ENCODE measurements around the gene CUL7.
"Not testable (repeated sequence)": the region's sequence is repeated elsewhere in the genome, so short reads cannot be mapped to it uniquely, and the experiment has no call there.

Gene CUL7

DNA sequence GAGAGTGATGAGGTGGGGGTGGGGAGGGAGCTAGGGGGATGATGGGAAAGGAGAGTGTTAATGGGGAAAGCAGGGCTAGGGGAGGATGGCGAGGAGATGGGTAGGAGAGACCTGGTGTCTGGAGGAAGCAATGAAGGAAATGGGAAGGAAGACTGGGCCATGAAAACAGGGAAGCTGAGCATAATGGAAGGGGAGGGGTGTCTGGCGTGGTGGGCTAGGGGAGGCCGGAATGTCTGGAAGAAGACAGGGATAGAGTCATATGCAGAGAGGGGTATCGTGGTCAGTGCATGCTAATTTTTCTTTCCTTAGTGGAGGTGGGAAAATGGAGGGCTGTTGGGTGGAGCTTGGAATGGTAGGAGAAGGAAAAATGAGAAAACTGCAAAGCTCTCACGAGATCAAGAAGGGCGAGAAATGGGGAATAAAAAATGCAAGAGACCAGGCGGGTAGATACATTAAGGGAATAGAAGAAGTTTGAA lies 39.2 kb downstream of the CUL7 start:
- peak; percentile 61 for DNase-seq (ENCODE audit: low spot score)

DNA sequence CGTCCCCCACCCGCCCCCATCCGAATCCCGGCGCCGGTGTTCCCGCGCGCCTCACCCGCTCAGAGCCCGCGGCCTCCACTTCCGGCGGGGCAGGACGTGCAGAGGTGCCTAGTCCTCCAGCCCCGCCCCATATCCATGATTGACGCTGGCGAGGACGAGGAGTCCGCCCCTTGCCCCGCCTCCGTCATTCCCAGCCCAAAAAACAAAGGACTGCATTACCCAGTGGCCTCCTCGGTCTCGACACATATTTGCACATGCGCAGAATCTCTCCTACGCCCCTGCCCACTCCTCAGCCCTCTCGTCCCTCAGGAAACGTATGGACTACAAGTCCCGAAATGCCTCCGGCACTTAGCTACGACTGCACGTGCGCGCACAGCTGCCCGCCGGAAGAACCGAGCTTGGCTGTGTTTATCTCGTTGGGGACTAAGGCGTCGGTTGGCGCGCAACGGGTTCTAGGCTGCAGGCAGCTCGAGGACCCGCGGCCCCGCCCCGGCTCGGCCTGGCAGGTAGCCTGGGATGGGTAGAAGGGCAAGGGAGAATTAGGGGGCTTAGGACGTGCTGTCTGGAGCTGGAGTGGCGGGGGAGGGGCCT lies 39.7 kb downstream of the CUL7 start, which contains the start of the genes KLHDC3 and MEA1:
TSS of gene KLHDC3 (plus strand) at position 407 of the 591 bp plus-strand sequence. CDS start 2,944 bp downstream, outside the sequence.
TSS of gene MEA1 (minus strand) at position 104 of the 591 bp plus-strand sequence. CDS start 133 bp downstream, outside the sequence.
- peak; percentile 99 for DNase-seq (ENCODE audit: low spot score)

DNA sequence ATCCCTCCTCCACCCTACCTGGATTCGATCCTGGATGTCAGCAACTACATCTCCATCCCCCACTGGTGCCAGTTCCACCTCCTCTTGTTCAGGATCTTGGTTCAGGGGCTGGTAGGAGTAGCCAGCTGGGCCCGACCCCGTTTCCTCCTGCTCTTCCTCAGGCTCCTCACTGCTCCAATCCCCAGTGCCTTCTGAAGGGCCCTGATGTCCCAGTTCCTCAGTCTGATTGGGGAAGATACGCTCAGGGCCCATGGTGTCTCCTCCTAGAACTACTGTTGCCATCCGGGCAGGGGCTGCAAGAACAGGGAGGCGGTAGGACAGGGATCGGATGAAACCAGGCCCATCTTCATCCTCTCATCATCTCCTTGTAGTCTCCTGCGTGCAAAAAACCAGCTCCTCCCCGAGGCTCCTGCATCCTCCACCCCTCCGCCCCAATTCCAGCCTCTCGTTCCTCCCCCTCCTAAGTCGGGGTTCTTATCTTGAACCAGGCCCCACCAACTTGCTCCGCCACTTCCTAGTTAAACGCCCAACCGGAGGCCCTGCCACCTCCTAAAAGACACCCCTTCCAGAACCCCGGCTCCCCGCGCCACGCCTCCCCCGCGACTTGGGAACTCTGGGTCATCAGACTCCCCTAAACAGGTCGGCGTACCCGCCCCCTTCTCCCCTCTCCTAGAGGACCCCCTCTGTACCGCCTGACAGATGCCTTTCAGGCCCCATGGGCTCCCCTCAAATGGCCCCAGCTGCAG lies 40.4 kb downstream of the CUL7 start:
- peak; percentile 18 for DNase-seq (ENCODE audit: low spot score)

- DNase-seq (ENCODE audit: low spot score): no peak
These were observed 41.3 kb downstream of the CUL7 start for GRCh38 chr6:43012364-43012763.

DNA sequence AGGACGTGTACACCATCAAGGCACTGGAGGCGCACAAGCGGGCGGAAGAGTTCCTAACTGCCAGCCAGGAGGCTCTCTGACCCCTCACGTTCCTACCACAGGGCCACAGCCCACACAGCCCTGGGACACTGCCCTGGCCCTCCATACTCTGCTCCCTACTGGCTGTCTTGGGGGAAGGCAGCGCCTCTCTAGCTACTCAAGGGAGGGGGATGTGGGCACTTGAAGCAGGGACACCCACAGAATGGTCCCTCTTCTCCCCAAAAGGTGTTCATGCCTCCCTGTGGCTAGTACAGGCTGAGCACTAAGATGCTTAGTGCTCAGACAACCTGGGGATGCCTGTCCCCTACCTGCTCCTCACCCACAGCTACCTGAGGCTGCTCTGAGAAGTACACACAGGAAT lies 42.4 kb downstream of the CUL7 start:
- DNase-seq (ENCODE audit: low spot score): no peak

DNA sequence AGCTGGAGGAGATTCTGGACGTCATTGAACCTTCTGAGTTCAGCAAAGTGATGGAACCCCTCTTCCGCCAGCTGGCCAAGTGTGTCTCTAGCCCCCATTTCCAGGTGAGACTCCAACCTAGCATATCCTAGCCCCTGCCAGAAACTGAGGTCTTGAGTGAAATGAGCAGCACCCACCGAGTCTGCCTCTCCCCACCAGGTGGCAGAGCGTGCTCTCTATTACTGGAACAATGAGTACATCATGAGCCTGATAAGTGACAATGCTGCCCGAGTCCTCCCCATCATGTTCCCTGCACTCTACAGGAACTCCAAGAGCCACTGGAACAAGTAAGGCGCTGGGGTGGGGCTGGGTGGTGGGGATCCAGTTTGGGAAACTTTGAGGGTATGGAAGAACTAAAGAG lies 44.5 kb downstream of the CUL7 start:
- peak; percentile 56 for DNase-seq (ENCODE audit: low spot score)

DNA sequence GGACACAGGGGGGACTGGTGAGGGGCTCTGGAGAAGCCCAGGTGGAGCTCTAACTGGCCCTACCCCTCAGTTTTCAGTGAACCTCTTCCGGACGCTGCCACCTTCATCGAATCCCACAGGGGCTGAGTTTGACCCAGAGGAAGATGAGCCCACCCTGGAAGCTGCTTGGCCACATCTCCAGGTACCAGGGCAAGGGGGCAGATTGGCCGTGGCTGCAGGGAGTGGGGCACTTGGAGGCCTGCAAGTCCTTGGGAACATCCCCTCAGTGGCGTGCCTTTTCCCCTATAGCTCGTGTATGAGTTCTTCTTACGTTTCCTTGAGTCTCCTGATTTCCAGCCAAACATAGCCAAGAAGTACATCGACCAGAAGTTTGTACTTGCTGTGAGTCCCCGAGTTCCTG lies 46.5 kb downstream of the CUL7 start:
- no peak for DNase-seq (ENCODE audit: low spot score)

DNA sequence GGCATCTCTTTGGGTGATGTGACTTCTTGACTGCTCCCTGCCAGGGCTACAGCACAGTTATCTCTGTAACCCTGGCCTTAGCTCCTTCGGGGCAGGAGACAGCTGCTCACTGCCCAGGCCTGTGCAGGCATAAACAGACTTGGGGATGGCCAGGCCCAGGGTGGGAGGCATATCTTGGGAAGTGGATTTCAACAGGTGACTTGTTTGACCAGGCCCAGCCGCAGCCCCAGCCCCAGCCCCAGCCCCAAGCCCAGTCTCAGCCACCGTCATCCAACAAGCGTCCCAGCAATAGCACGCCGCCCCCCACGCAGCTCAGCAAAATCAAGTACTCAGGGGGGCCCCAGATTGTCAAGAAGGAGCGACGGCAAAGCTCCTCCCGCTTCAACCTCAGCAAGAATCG lies 47.4 kb downstream of the CUL7 start:
- no peak for DNase-seq (ENCODE audit: low spot score)

DNA sequence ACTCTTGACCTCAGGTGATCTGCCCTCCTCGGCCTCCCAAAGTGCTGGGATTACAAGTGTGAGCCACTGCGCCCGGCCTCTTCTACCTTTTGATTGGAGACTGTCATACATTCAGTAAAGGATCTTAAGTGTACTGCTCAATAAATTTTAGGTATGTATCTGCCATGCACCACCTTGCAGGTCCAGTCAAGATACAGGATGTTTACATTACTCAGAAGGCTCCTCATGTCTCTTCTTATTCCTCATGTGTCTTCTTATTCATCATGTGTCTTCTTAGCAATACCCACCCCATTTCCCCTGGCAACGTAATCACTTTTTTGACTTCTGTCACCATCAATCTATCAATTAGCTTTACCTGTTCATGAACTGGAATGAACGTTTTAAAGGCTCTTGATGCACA lies 47.8 kb downstream of the CUL7 start:
- no peak for DNase-seq (ENCODE audit: low spot score)

- no peak for DNase-seq (ENCODE audit: low spot score)
These were observed 51.8 kb downstream of the CUL7 start for GRCh38 chr6:43001843-43002242.

DNA sequence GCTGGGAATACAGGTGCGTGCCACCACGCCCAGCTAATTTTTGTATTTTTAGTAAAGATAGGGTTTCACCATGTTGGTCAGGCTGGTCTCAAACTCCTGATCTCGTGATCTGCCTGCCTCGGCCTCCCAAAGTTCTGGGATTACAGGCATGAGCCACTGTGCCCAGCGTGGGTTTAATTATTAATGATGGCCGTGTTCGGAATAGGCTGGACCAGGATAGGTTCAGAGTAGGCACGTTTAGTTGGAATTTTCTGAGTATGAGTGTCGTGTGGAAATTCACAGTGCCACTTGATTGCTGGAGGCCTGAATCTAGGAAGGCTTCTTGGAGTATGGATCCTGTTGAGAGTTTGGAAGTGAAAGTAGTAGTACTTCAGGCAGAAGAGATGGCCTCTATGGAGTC lies 55.4 kb downstream of the CUL7 start:
- DNase-seq (ENCODE audit: low spot score): not testable (repeated sequence)

DNA sequence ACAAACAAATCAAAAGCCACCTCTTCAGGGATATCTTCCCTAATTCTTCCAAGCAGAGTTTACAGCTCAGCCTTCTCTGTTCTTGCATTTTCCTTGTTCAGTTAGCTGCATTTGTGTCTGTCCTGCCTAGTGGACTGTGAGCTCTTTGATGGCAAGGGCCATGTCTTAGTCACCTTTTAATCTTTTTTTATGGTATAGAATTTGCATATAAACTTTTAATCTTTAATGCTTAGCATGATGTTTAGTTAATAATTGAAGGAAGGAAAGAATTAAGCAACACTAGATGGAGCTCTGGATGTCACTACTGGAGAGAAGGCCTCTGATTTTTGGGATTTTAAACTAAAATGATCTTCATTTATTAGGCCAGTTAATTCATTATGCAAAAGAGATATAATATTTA lies 57.1 kb downstream of the CUL7 start:
- DNase-seq (ENCODE audit: low spot score): no peak

DNA sequence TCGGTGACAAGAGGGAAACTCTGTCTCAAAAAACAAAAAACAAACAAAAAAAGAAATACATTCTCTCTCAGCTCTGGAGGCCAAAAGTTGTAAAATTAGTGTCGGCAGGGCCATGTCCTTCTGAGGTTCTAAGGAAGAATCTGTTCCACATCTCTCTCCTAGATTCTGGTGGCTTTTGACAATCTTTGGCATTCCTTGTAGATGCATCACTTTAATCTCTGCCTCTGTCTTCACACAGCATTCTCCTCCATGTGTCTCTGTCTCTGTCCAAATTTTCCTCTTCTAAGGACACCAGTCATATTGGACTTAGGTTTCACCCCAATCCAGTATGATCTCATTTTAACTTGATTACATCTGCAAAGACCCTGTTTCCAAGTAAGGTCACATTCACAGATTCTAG lies 60.2 kb downstream of the CUL7 start:
- no peak for DNase-seq (ENCODE audit: low spot score)

DNA sequence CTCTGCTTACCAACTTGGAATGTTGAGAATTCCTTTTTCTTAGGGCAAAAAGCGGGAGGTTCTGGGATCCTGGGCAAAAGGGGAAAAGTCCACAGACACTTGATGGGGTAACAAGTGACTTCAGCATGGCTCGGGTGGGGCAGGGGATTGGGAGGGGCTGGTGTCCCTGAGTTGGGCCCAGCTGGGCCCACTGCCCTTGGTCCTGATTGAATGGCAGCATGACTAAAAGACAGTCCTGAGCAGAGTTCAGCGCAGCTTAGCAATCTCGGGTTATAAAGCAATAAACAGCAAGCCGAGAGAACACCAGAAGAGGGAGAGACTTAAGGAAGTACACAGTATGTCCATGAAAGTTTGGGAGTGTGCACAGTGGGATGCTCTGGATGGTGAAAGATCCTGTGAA lies 63.7 kb downstream of the CUL7 start:
- DNase-seq (ENCODE audit: low spot score): no peak

GRCh38 chr6:42988486-42989020 lies 65.1 kb downstream of the CUL7 start:
- DNase-seq (ENCODE audit: low spot score): peak; percentile 30

Data from AG08396 (cell line).